Dendritic cell treated with granulocyte-macrophage colony-stimulating factor and Interleukin-4, amounts not matched to agents 40 ng/mL and 50 ng/mL, for 4 days (primary cell): Measurements from ENCODE around the gene HBS1L.

Experiments
- H3K27ac Mint-ChIP-seq: one replicate; pipeline ENCODE4 v1.8.0; 2022; ENCODE audit warnings: mild to moderate bottlenecking, mixed read lengths
- H3K27me3 Mint-ChIP-seq: one replicate; pipeline ENCODE4 v1.8.0; 2022; ENCODE audit warnings: mild to moderate bottlenecking, mixed read lengths
- H3K36me3 Mint-ChIP-seq: one replicate; pipeline ENCODE4 v1.8.0; 2022; ENCODE audit warnings: low read depth, mixed read lengths
- H3K4me1 Mint-ChIP-seq: one replicate; pipeline ENCODE4 v1.8.0; 2022; ENCODE audit warnings: low read depth, mixed read lengths
- H3K4me3 Mint-ChIP-seq: one replicate; pipeline ENCODE4 v1.8.0; 2022; ENCODE audit warnings: mild to moderate bottlenecking, moderate library complexity, mixed read lengths
- H3K9me3 Mint-ChIP-seq: one replicate; pipeline ENCODE4 v1.8.0; 2022; ENCODE audit warnings: mixed read lengths
- intact Hi-C: fragments of 100-400 bp; cut with micrococcal nuclease; formaldehyde crosslinking; loops from one replicate; pipeline ENCODE4 v1.15.0; 2022

The HBS1L gene

DNA sequence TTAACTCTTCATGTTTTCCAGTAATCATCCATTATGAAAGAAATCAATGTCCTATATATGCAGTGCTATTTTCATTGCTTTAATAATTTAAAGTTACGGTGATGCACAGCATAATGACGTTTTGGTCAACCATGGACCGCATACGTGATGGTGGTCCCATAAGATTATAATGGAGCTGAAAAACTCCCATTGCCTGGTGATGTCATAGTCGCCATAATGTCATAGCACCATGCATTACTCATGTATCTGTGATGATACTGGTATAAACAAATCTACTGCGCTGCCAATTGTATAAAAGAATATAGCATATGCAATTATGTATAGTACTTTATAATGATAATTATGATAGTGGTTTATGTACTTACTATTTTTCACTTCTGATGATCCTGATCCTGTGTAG is 62.5 kb downstream of the HBS1L start:
- no peak overlapping the region for H3K4me3 Mint-ChIP-seq

DNA sequence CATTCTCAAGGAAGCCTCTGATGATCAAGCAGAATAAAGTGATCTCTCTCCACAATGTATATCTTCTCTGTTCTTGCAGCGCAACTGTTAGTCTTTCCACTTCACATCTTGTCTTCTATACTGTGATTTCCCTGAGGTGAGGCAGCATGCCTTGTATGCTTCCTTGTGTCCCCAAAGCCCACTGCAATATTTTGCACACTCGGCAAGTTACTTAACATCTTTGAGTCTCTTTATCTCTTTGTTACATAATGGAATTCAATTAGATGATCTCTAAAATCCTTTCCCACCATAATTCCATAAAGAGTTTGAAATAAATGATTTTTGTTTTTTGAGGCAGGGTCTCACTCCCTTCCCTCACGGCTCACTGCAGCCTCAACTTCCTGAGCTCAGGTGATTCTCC is 64.4 kb downstream of the HBS1L start:
- H3K36me3 Mint-ChIP-seq: peaks cover 45% of the 10 kb centered on the region
- no peaks in the 10 kb centered on the region for H3K9me3 Mint-ChIP-seq
- H3K27ac Mint-ChIP-seq: no peak overlapping the region

More for the DNA sequence above, 62.5 kb downstream of the HBS1L start:
- intact Hi-C loops: no loop called here
- Mint-ChIP-seq H3K27ac (no peak overlapping the region), H3K9me3 (no peaks in the 10 kb centered on the region), H3K27me3 (no peaks in the 10 kb centered on the region), H3K36me3 (peaks cover 52% of the 10 kb centered on the region), H3K4me1 (no peaks in the 10 kb centered on the region)

DNA sequence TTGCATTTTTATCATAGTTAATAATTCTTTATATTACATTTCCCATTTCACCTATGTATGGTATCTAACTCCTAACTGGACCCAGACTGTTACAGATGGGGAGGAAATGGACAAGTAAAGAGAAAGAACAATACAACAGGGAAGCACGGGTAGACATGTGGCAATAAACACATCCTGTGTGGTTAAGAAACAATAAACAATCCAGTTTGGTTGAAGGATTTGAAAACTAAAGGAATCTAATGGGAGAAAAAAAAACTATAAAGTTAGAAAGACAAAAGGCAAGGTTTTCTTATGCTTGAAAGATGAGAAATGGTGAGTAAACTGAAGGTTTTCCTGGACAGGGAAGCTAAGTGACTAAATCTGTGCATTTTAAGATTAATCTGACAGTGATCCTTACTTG is 69.8 kb downstream of the HBS1L start:
- Mint-ChIP-seq H3K4me1 (no peaks in the 10 kb centered on the region), H3K36me3 (peaks cover 52% of the 10 kb centered on the region), H3K27me3 (no peaks in the 10 kb centered on the region), H3K9me3 (no peaks in the 10 kb centered on the region), H3K4me3 (no peak overlapping the region), H3K27ac (no peak overlapping the region)
- intact Hi-C loops: no loop called here

More for the DNA sequence above, 64.4 kb downstream of the HBS1L start:
- intact Hi-C loops: no loop called here
- Mint-ChIP-seq H3K4me3 (no peak overlapping the region), H3K4me1 (no peaks in the 10 kb centered on the region), H3K27me3 (no peaks in the 10 kb centered on the region)

DNA sequence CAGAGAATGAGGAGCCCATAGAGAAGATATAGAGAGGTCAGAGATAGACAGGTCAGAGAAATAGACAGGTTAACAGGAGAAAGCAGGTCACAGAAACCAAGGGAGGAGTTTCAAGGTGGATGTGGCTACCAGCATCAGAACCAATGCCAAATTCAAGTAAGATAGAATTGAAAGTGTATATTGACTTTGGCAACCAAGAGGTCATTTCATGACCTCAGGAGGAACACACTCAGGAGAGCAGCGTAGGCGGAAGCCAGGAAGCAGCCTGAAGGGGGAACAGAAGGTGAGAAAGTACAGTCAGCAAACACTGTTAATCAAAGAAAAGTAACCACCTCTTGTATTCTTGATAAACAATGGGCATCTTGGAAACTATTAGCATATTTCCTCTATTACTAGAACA is 70.8 kb downstream of the HBS1L start:
- no peaks in the 10 kb centered on the region for H3K27me3 Mint-ChIP-seq
- H3K9me3 Mint-ChIP-seq: no peaks in the 10 kb centered on the region
- peaks cover 49% of the 10 kb centered on the region for H3K36me3 Mint-ChIP-seq
- H3K4me1 Mint-ChIP-seq: no peaks in the 10 kb centered on the region
- H3K4me3 Mint-ChIP-seq: no peak overlapping the region
- H3K27ac Mint-ChIP-seq: no peak overlapping the region
- intact Hi-C loops: no loop called here

DNA sequence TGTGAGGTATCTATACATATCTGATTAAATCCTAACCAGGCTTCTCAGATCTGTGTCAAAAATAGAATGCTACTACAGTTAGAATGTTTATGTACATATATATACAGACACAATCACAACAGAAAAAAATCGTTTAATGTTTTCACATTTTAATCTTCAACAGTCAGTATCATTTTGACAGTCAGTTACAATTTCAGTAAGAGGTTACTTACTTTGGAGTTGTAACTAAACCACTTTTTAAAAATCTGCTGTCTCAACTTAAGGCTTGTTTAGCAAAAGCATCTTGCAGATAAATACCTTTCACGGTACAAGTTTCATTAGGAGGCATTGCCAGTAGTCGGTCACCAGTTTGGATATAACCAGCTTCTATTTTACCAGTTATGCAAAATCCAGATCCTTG is 72.5 kb downstream of the HBS1L start:
- Mint-ChIP-seq H3K36me3 (peaks cover 47% of the 10 kb centered on the region), H3K9me3 (no peaks in the 10 kb centered on the region), H3K4me1 (no peaks in the 10 kb centered on the region), H3K4me3 (no peak overlapping the region), H3K27ac (no peak overlapping the region), H3K27me3 (no peaks in the 10 kb centered on the region)
- intact Hi-C loops: no loop called here

DNA sequence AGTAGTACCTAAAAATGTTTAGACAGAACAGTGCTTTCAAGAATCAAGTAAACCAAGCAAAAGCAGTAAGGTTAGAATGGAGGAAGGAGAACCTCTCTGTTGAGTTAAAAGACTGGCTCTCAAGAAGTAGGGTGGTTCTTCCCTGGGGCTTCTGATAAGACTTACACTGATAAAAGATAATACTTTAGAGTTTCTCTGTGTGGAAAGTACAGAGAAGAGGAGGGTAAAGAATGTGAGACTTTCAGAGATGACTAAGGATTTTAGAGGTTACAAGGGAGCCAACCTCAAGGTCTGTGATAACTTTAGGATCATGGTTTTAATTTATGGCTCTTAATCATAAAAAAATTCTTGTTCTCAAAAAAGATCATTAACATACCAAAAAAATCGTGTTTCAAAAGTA is 73.8 kb downstream of the HBS1L start:
- Mint-ChIP-seq H3K27me3 (no peaks in the 10 kb centered on the region), H3K9me3 (no peaks in the 10 kb centered on the region), H3K4me1 (no peaks in the 10 kb centered on the region), H3K4me3 (no peak overlapping the region), H3K36me3 (peaks cover 56% of the 10 kb centered on the region), H3K27ac (no peak overlapping the region)
- intact Hi-C loops: no loop called here

DNA sequence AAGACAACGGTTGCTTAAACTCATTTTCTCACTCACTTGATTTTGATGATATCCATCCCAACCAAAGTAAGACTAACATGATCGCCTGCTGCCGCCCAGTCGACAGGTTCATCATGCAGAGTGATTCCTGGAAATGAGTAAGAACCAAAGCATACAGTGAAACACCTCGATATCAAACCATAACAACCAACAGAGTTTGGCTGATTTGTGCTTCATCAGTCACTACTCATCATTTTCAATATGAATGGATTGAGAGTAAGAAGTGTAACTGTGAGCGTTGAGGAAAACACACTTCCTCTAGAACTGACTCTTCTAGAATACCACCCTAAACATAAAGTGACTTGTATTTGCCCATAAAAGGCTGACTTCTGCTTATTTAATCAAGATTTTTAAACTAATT is 75.5 kb downstream of the HBS1L start:
- Mint-ChIP-seq H3K4me1 (no peaks in the 10 kb centered on the region), H3K36me3 (peaks cover 60% of the 10 kb centered on the region), H3K4me3 (no peak overlapping the region), H3K27ac (no peak overlapping the region), H3K9me3 (no peaks in the 10 kb centered on the region), H3K27me3 (no peaks in the 10 kb centered on the region)
- intact Hi-C loops: no loop called here

DNA sequence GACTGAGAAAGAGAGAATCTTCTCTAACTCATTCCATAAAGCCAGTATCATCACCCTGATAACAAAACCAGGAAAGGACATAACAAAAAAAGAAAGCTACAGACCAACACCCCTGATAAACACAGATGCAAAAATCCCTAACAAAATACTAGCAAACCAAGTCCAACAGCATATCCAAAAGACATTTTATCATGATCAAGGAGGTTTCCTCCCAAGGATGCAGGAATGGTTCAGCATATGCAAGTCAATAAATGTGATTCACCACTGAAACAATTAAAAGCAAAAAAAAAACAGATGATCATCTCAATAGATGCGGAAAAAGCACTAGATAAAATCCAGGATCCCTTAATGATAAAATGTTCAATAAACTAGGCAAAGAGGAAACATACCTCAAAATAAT is 80.3 kb downstream of the HBS1L start:
- intact Hi-C loops: no loop called here
- no peaks in the 10 kb centered on the region for H3K4me1 Mint-ChIP-seq
- no peak overlapping the region for H3K4me3 Mint-ChIP-seq
- H3K36me3 Mint-ChIP-seq: peaks cover 70% of the 10 kb centered on the region
- H3K27ac Mint-ChIP-seq: no peak overlapping the region
- H3K27me3 Mint-ChIP-seq: no peaks in the 10 kb centered on the region
- no peaks in the 10 kb centered on the region for H3K9me3 Mint-ChIP-seq

DNA sequence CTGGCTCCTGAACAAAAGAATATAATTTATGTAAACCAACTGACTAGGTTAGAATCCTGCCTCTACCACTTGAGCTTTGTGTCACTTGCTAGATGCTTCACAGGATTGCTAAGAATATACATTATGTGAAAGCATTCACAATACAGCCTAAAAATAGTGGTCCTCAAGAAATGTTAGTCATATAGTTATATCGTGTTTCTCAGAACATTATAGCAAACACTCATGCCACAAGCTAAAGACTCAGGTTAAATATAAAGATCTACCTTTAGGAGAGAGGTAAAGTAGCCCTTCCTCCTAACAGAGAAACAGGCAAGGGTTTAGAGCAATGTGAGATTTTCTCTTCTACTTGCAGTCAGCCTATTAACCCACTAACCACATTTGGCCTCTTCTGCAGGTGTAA is 86.9 kb downstream of the HBS1L start:
- intact Hi-C loops: no loop called here
- H3K9me3 Mint-ChIP-seq: no peaks in the 10 kb centered on the region
- H3K27me3 Mint-ChIP-seq: no peaks in the 10 kb centered on the region
- no peak overlapping the region for H3K27ac Mint-ChIP-seq
- no peak overlapping the region for H3K4me3 Mint-ChIP-seq
- peaks cover 56% of the 10 kb centered on the region for H3K36me3 Mint-ChIP-seq
- H3K4me1 Mint-ChIP-seq: no peaks in the 10 kb centered on the region

DNA sequence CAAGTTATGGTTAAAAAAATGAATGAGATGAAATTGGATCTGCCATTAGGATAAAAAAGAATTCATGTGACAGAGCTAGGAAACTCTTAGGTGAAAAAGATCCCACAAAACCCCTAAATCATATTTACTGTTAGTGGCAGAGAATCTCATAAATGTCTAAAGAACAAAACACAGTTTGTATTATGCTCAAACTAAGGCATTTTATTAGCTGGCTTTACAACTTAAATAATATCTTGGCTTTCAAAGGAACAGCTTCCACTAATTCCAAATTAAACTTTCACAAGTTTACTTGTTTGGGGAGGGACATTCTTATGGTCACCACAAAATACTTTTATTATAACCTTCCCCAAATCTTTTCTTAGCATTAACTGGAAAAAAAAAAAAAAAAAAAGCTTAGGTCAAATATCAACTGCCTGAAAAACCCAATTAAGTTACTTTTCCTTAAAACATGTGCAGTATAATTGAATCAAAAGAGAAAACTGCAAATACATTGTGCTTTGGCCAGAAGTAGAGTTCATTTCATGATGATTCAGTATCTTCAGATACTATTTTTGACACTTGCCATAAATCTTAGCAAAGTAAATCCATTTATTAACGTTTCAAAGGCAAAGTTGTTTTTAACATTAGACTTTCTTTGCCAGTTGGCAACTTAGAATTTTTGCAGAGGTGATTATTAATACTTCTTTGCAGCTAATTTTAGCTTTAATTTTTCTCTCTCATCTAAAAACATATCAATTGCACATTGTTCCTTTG is 90.0 kb downstream of the HBS1L start:
- Mint-ChIP-seq H3K9me3 (no peaks in the 10 kb centered on the region), H3K27ac (no peak overlapping the region), H3K4me3 (no peak overlapping the region), H3K36me3 (peaks cover 68% of the 10 kb centered on the region), H3K27me3 (no peaks in the 10 kb centered on the region), H3K4me1 (no peaks in the 10 kb centered on the region)
- intact Hi-C loops: no loop called here

DNA sequence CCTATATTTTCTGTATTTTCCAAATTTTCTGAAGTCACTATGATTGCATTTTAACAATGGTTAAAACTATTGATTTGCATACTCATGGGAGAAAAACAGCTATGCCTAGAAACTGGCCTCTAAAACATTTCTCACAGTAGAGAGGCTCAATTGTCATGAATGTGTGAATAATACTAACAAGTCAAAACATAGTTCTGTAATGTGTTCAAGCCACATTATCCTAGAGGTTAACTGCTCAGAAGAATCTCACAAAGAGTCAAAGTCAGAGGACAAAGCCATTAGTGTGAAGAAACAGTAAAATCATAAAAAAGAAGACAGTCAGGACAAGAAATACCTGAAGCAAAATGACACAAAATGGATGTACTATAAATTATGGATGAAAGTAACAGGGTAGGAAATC is 92.2 kb downstream of the HBS1L start:
- no peaks in the 10 kb centered on the region for H3K27me3 Mint-ChIP-seq
- H3K36me3 Mint-ChIP-seq: peaks cover 64% of the 10 kb centered on the region
- H3K4me1 Mint-ChIP-seq: no peaks in the 10 kb centered on the region
- no peak overlapping the region for H3K27ac Mint-ChIP-seq
- H3K4me3 Mint-ChIP-seq: no peak overlapping the region
- no peaks in the 10 kb centered on the region for H3K9me3 Mint-ChIP-seq
- intact Hi-C loops: no loop called here

DNA sequence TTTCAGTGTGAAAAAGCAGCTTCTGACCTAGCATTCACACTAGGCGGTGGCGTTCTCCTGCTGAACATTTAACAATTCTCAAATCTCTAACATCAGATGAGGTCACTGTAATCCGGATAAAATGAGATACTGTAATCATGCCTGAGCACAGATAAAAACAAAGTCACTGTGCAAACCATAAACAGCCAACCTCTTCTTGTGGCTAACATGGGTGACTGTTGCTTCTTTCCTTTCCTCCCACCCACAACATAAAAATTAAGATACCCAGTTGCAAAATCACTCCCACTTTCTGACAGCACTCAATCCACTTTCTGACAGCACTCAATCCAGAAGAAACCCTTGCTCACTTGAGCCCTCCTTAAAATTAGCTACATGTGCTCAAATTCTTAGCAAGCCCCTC is 93.3 kb downstream of the HBS1L start:
- Mint-ChIP-seq H3K36me3 (peaks cover 57% of the 10 kb centered on the region), H3K27me3 (no peaks in the 10 kb centered on the region), H3K9me3 (no peaks in the 10 kb centered on the region), H3K4me1 (no peaks in the 10 kb centered on the region), H3K4me3 (no peak overlapping the region), H3K27ac (no peak overlapping the region)
- intact Hi-C loops: no loop called here

DNA sequence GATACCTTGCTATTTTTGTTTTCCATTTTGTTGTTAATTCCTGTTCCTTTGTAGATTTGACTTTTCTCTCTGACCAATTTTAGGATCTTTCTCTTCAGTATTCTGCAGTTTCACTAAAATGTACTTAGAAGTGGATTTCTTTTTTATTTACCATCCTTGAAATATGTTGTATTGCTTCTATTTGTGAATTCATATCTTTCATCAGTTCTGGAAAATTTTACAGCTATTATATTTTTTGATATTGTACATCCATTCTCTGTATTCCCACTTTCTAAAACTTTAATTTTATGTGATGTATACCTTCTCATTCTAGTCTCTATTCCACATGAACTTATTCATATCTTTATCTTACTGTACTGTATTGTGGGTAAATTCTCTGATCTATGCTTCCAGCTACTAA is 95.0 kb downstream of the HBS1L start:
- Mint-ChIP-seq H3K4me3 (no peak overlapping the region), H3K4me1 (no peaks in the 10 kb centered on the region), H3K27ac (no peak overlapping the region), H3K36me3 (peaks cover 48% of the 10 kb centered on the region), H3K9me3 (no peaks in the 10 kb centered on the region), H3K27me3 (no peaks in the 10 kb centered on the region)
- intact Hi-C loops: no loop called here

DNA sequence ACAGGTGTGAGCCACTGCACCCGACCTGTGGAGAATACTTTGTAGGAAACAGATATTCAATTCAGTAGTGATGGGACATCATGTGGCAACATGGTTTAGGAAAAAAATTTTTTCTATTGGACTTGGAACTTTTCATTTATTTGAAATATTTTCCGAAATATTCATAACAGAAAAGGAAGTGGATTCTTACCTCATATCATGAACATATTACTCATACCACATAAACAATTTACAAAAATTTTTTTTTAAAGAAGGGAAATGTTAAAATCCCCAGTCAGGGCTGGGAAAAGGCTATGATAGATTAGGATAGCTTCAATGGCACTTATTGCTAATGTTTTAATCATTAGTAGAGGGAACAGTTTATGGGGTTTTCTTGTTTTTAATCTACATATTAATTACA is 97.9 kb downstream of the HBS1L start:
- intact Hi-C loops: no loop called here
- H3K9me3 Mint-ChIP-seq: no peaks in the 10 kb centered on the region
- H3K27me3 Mint-ChIP-seq: no peaks in the 10 kb centered on the region
- H3K27ac Mint-ChIP-seq: no peak overlapping the region
- no peak overlapping the region for H3K4me3 Mint-ChIP-seq
- H3K4me1 Mint-ChIP-seq: no peaks in the 10 kb centered on the region
- peaks cover 19% of the 10 kb centered on the region for H3K36me3 Mint-ChIP-seq

DNA sequence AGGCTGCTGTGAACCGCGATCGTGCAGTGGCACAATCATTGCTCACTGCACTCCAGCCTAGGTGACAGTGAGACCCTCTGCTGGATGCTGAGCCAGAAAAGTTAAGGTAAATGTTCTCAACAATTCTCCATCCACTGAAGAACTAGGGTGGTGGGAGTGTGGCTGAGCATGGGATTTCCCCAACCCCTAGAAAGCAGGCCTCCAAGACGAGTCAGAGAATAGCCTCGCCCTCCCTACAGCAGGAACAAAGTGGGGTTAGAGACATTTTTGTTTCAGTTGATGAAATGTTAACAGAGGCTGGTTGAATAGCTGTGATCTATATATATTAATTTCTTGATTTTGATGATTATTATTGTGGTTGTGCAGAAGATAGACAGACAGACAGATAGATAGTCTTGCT is 98.6 kb downstream of the HBS1L start:
- Mint-ChIP-seq H3K9me3 (no peaks in the 10 kb centered on the region), H3K4me1 (no peaks in the 10 kb centered on the region), H3K36me3 (peaks cover 13% of the 10 kb centered on the region), H3K4me3 (no peak overlapping the region), H3K27ac (no peak overlapping the region), H3K27me3 (no peaks in the 10 kb centered on the region)
- intact Hi-C loops: no loop called here
